ENCODE data around the gene SRRM3.
A peak's percentile ranks its signal among the peaks of the same experiment; 100 is the strongest.
"Not testable (repeated sequence)": the region's sequence is repeated elsewhere in the genome, so short reads cannot be mapped to it uniquely, and the experiment has no call there.

The SRRM3 gene

DNA sequence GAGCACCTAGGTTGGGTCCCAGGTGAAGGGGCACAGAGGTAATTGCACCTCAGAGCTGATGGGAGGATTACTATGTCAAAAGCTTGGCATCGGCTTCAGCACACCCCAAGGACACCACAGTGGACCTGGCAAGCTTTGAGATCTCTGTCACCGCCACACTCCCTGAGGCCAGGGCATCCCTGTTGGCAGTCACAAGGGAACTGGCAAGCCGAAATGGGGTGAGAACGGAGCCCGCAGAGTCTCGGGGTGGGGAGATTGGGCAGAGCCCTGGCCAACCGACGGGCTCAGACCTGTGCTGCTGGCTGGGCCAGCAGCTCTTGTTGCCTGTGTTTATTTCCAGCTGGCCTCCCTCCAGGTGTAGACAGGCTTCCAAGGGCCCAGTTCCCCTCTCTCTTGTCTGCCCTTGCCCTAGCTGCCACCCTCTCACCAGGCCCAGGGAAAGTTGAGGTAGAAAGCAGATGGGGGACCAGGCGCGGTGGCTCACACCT, 103.2 kb downstream of the SRRM3 start:
- H3K4me3 ChIP-seq (ENCODE audit: control insufficient read depth, low read depth, low read length), result no peak overlapping the region
- DNase-seq (ENCODE audit: low read depth), result no peak
- TF ChIP-seq, protein P1, sequence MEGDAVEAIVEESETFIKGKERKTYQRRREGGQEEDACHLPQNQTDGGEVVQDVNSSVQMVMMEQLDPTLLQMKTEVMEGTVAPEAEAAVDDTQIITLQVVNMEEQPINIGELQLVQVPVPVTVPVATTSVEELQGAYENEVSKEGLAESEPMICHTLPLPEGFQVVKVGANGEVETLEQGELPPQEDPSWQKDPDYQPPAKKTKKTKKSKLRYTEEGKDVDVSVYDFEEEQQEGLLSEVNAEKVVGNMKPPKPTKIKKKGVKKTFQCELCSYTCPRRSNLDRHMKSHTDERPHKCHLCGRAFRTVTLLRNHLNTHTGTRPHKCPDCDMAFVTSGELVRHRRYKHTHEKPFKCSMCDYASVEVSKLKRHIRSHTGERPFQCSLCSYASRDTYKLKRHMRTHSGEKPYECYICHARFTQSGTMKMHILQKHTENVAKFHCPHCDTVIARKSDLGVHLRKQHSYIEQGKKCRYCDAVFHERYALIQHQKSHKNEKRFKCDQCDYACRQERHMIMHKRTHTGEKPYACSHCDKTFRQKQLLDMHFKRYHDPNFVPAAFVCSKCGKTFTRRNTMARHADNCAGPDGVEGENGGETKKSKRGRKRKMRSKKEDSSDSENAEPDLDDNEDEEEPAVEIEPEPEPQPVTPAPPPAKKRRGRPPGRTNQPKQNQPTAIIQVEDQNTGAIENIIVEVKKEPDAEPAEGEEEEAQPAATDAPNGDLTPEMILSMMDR (IDR thresholded peaks at IDR 0.05; ENCODE audit: control insufficient read depth, insufficient read depth, low read depth, low read length, missing control alignments), result no peak

DNA sequence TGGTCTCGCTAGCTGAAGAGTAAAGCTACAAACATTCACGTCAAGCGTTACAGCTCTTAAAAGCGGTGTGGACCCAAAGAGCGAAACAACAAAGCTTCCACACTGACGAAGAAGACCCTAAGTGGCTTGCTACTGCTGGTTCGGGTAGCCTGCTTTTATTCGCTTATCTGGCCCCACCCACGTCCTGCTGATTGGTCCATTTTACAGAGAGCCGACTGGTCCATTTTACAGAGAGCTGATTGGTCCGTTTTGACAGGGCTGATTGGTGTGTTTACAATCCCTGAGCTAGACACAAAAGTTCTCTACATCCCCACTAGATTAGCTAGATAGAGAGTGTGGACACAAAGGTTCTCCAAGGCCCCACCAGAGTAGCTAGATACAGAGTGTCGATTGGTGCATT, 107.2 kb downstream of the SRRM3 start:
- not testable (repeated sequence) for H3K4me3 ChIP-seq (ENCODE audit: control insufficient read depth, low read depth, low read length); DNase-seq (ENCODE audit: low read depth)

DNA sequence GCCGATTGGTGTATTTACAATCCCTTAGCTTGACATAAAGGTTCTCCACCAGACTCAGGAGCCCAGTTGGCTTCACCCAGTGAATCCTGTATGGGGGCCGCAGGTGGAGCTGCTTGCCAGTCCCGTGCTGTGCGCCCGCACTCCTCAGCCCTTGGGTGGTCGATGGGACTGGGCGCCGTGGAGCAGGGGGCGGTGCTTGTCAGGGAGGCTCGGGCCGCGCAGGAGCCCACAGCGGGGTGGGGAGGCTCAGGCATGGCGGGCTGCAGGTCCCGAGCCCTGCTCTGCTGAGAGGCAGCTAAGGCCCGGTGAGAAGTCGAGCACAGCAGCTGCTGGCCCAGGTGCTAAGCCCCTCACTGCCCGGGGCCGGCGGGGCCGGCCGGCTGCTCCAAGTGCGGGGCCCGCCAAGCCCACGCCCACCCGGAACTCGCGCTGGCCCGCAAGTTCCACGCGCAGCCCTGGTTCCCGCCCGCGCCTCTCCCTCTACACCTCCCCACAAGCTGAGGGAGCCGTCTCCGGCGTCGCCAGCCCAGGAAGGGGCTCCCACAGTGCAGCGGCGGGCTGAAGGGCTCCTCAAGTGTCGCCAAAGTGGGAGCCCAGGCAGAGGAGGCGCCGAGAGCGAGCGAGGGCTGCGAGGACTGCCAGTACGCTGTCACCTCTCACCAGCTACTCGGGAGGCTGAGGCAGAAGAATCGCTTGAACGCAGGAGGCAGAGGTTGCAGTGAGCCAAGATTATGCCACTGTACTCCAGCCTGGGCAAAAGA, 107.8 kb downstream of the SRRM3 start:
- not testable (repeated sequence) for DNase-seq (ENCODE audit: low read depth)

DNA sequence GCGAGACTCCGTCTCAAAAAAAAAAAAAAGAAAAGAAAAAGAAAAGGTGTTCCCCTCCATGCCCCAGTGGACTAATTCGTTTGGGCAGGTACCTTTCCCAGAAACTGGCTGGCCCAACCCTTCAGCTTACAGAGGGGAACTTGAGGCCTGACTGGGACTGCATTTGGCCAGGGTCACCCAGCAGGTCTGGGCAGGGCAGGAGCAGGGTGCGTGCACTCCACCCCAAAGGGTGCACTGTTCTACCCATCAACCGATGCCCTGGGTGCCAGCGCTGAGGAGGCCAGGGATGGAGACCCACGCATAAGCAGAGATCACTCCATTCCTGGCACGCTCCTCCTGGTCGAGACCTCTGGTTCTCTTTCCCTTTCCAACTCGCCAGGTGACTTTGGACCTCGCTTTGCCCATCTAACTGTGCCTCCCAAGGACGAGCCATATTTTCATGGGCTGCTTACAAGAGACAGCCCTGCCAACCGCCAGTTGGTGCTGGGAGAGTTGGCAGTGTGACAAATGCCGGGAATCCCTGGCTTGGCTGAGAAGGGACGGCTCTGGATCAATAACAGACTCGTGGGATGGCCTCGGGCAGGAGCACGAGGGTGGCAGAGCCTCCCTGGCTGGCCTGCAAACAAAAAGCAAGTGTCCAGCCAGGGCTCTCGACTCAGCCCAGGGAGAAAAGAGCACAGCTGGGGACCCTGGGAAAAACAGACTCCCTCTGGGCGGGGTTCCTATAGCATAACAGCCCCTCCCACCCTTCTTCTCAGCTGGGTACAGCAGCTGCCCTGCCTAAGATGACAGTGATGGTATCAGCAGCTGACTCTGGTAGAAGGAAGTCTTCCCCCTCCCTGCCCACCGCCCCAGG, 108.6 kb downstream of the SRRM3 start:
- TF ChIP-seq, protein P1 (IDR thresholded peaks at IDR 0.05; ENCODE audit: control insufficient read depth, insufficient read depth, low read depth, low read length, missing control alignments), result no peak
- no peak for DNase-seq (ENCODE audit: low read depth)
- no peak overlapping the region for H3K4me3 ChIP-seq (ENCODE audit: control insufficient read depth, low read depth, low read length)

More for the DNA sequence above, 107.8 kb downstream of the SRRM3 start:
- not testable (repeated sequence) for H3K4me3 ChIP-seq (ENCODE audit: control insufficient read depth, low read depth, low read length)

DNA sequence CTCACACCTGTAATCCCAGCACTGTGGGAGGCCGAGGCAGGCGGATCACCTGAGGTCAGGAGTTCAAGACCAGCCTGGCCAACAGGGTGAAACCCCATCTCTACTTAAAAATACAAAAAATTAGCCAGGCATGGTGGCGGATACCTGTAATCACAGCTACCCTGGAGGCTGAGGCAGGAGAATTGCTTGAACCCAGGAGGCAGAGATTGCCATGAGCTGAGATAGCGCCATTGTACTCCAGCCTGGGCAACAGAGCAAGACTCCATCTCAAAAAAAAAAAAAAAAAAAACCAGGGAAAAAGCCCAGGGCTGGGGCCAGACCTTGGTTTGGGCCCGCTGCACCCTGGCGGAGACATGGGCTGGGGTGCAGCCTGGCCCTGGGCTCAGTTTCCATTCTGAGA, 110.1 kb downstream of the SRRM3 start:
- not testable (repeated sequence) for DNase-seq (ENCODE audit: low read depth); H3K4me3 ChIP-seq (ENCODE audit: control insufficient read depth, low read depth, low read length)

DNA sequence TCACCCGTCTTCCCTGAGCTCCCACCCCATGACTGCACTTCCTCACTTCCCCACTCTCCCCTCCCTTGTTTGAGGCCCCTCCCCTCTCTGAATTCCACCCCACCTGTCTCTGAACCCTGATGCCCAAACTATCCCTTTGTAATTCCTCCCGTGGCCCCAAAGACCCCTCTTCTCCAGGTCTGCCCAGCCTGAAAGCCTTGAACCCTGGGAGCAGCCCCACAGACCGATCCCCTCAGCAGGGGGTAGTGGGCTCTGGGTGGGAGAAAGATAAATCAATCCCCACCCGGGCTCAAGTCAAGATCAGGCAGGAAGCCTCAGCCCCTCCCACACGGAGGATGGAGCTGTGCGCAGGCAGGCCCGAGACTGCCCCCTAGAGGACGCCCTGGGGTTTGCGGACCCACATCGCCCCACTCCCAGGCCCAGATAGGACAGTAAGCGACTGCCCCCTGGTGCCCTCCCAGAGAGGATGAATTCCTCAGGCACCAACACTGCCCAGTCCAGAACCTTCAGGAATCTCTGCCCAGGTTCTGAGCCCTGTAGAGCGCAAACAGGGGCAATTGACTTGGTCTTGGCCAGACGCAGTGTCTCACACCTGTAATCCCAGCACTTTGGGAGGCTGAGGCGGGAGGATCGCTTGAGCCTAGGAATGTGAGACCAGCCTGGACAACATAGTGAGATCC, 112.5 kb downstream of the SRRM3 start:
- TF ChIP-seq, protein P1 (IDR thresholded peaks at IDR 0.05; ENCODE audit: control insufficient read depth, insufficient read depth, low read depth, low read length, missing control alignments), result peak; percentile 100
- DNase-seq (ENCODE audit: low read depth), result no peak
- H3K4me3 ChIP-seq (ENCODE audit: control insufficient read depth, low read depth, low read length), result no peak overlapping the region; the same call in 1 of the 2 replicates

DNA sequence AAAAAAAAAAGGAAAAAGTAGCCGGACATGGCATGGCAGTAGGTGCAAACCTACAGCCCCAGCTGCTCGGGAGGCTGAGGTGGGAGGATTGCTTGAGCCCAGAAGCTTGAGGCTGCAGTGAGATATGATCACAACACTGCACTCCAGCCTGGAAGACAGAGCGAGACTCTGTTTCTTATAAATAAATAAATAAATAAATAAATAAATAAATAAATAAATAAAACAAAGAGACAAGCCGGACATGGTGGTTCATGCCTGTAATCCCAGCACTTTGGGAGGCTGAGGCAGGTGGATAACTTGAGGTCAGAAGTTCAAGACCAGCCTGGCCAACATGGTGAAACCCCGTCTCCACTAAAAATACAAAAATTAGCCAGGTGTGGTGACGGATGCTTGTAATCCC, 113.0 kb downstream of the SRRM3 start:
- DNase-seq (ENCODE audit: low read depth); H3K4me3 ChIP-seq (ENCODE audit: control insufficient read depth, low read depth, low read length): not testable (repeated sequence)

DNA sequence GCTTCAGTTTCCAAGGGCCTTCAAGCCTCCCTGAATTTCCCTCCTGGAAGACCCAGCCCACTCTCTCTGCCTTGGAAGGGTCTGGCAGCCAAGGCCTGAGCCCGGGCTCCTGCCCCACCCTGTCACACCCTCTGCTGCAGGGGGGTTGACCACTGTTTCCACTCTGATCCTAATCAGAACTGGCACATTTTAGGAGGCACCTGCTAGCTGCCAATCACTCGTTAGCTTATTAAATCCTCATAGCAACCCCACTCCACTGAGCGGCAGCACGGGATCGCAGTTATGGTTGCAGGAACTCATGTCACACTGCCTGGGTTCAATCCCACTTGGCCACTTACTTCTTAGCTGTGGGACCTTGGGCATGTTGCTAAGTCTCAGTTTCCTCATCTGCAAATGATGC, 113.7 kb downstream of the SRRM3 start:
- no peak overlapping the region for H3K4me3 ChIP-seq (ENCODE audit: control insufficient read depth, low read depth, low read length)
- TF ChIP-seq, protein P1 (IDR thresholded peaks at IDR 0.05; ENCODE audit: control insufficient read depth, insufficient read depth, low read depth, low read length, missing control alignments), result no peak
- DNase-seq (ENCODE audit: low read depth), result no peak

Data from AG09309 (cell line).